HG03439 (cell line): ENCODE data around the gene ICAM4.

ENCODE experiments used
- ATAC-seq: cut with Tn5 transposase; IDR thresholded peaks from one replicate; pipeline ENCODE4 v1.9.1; 2021; ENCODE audit warnings: mild to moderate bottlenecking, moderate library complexity; ENCODE audit not compliant: unreplicated experiment

The ICAM4 gene

DNA sequence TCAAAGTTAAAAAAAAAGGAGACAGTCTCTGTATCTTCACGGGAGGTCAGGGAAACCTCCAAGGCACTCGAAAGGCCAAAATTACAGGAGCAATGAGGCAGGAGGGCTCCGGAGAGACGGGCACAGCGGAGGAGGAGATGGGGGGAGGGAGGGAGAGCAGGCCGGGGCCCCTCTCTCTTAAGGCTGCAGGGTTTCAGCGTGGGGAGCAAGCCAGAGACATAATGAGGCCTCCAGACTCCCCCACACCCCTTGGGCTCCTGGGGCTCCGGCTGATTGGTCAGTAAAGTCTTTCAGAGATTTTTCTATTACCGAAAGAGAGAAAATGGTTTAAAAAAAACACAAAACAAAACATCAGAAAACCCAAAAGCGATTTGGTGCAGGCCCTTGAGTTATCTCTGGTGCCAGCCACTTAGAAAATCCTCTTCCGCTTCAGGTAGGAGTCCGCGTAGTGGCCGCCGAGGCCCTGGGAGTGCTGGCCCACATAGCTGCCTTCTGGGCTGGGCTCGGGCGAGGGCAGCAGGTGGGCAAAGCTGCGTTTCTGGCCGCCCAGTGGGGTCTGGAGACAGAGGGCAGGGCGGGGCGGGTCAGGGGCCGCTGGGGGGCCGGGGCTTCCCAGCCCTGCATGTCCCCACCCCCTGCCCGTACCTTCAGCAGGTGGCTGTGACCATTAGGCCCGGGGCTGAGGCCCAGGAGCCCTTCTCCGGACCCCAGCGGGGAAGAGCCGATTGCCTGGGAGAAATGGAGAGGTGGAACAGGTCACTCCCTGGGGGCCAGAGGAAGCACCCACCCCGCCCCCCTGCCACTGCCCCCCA, 30.5 kb downstream of the ICAM4 start:
- no peak for ATAC-seq

DNA sequence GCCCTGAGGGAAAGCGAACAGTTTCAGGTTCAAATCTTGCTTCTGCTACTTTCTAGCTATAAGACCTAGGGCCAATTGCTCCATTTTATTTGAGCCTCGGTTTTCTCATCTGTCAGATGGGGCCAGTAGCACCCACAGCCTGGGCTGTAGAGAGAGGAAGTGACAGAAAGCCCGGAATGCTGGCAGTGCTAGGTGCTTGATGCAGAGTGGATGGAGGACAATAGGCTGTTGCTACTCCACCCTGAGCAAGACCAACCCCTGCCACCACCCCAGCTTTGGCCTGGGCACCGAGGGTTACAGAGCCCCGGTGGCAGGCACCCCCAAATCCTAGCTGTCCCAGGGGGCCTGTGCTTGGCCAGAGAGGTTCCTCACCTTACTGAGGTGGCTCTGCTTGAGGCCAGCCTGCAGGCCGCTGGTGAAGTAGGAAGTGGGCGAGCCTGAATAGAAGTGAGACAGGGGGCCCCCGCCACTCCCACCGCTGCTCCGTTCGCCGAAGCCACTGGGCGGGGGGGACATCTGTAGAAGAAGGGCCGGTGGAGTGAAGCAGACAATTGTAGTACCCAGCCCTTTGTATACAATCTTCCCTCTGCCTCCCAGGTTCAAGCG, 31.2 kb downstream of the ICAM4 start:
- ATAC-seq = no peak

DNA sequence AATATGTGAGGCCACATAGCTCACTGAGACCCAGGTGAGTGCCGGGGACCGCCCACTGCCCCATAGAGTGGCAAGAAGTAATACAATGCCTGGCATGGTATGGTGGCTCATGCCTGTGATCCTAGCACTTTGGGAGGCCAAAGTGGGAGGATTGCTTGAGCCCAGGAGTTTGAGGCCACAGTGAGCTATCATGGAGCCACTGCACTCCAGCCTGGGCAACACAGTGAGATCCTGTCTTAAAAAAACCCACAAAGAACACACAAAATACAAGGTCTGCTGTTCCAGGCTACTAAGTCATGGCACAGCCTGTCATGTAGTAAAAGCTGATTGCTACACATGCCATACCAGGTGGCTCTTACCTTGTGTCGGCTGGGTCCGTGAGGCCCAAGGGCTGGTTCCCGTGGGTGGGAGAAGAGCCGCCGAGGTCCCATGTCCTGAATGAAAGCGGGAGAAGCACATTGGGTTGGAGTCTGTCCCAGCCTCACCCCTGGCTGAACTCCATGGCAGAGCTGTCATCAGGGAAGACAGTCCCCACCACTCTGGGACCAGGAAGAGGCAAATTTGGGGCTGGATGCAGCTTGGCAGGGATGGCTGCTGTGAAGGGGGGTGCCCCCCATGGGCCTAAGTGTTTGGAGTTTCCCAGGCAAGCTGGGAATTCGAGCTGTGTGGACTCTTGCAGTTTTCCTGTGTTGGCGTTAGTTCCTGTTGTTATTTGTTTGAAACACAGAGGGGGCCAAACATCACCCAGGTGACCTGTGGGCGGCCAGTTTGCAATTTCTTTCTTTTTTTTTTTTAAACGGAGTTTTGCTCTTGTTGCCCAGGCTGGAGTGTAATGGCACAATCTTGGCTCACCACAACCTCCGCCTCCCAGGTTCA, 32.3 kb downstream of the ICAM4 start:
- no peak for ATAC-seq

GRCh38 chr19:10320602-10321416, 34.1 kb downstream of the ICAM4 start:
- ATAC-seq = no peak

GRCh38 chr19:10321417-10321797, 34.7 kb downstream of the ICAM4 start:
- no peak for ATAC-seq

DNA sequence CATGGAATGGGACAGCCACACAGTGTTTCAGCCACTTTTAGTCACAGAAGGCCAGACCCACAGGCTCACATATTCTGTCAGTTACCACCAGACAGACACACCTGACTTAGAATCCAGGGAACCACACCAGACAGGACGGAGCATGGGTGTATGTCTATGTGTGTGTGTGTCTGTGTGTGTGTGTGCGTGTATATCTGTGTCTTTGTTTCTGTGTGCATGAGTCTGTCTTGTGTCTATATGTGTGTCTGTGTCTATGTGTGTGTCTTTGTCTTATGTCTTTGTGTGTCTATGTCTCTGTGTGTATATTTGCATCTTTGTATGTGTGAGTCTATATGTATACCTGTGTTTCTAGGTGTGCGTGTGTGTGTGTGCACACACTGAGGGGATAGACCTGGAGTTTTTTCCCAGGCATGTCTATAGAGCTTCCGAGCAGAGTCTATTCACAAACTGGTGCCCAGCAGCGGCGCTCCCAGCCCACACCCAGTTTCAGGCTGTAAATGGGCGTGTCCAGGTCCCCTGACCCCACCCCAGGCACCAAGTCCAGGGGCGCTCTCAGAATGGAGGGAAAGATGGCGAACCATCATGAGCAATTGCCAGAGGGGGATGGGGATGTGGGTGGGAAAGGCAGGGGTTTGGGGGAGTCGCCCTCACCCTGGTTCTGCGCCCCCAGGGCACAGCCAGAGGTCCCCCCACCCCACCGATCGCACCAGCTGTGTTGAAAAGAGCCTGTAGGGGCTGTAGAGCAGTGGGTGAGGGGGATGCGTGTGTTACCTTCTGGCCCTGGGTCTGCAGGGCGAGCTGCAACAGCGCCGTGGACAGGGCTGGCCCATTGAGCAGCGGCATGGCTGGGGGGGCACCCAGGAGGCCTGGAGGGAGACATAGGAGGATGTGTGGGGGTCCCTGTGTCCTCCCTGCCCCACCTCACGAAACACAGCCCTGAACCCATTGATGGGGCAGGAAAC, 35.4 kb downstream of the ICAM4 start:
- ATAC-seq = no peak

DNA sequence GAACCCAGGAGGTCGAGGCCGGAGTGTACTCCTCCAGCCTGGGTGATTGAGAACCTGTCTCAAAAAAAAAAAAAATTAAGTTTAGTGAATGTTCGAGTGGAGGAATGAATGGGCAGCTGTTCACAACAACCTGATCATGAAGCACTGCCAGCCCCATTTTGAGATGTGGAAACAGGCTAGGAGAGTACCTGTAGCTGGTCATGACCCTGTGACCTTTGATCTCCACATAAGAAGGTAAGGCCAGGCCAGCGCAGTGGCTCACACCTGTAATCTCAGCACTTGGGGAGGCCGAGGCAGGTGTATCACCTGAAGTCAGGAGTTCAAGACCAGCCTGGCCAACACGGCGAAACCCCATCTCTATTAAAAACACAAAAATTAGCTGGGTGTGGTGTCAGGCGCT, 39.0 kb downstream of the ICAM4 start:
- ATAC-seq = no peak

DNA sequence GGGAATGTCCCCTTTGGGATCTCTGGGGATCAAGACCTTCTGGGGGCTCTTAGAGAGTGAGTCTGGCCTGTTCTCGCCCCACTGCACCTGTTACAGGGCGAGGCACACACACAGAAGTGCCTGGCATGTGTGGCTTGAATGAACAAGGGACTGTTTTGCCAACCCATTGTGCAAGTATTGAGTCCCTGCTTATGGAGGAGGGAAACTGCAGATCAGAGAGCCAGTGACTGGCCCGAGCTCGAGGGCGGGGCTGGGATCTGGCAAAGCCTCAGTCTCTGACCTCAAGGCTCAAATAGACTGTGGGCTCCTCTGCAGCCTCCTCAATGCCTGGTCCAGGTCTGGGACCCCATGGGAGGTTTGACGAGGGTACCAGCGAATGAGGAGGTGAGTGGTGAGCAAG, 41.0 kb downstream of the ICAM4 start:
- no peak for ATAC-seq

DNA sequence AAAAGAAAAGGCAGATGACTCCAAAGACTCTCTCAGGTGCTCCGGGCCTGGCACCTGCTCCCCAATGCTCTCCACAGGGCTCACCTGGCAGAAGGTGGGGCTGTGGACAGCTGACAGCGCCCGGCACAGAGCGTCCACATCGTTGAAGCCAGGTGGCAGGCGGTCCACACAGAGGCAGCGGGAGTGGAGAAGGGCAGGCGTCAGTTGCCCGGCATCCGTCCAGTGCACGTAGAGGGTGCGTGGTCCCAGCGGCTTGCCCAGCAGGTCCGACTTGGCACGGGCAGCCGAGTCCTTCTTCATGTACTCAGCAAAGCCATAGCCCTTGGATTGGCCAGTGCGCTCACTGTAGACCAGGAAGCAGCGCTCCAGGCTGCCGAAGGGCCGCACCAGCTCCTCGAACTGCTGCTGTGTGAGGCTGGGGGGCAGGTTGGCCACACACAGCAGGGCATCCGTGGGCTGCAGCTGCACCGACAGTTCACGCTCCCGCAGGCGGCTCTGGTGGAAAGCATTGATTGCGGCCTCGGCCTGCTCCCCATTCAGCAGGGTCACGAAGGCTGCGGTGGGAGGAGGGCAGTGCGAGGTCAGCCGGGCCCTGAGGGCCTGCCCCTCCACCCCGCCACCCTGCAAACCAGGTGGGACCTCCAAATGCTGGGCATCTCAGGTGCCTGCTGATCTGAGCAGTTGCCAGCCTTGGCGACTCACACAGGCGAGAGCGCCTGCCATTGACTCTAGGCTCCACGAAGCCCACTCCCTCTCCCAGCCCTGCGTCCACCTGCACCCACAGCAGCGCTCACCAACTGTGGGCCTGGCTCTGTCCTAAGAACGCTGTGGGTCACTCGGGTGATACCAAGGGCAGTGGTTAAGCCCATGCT, 42.0 kb downstream of the ICAM4 start:
- ATAC-seq = no peak

- no peak for ATAC-seq
Measured at GRCh38 chr19:10329555-10329954, 42.8 kb downstream of the ICAM4 start.

GRCh38 chr19:10332158-10332964, 45.6 kb downstream of the ICAM4 start:
- no peak for ATAC-seq

DNA sequence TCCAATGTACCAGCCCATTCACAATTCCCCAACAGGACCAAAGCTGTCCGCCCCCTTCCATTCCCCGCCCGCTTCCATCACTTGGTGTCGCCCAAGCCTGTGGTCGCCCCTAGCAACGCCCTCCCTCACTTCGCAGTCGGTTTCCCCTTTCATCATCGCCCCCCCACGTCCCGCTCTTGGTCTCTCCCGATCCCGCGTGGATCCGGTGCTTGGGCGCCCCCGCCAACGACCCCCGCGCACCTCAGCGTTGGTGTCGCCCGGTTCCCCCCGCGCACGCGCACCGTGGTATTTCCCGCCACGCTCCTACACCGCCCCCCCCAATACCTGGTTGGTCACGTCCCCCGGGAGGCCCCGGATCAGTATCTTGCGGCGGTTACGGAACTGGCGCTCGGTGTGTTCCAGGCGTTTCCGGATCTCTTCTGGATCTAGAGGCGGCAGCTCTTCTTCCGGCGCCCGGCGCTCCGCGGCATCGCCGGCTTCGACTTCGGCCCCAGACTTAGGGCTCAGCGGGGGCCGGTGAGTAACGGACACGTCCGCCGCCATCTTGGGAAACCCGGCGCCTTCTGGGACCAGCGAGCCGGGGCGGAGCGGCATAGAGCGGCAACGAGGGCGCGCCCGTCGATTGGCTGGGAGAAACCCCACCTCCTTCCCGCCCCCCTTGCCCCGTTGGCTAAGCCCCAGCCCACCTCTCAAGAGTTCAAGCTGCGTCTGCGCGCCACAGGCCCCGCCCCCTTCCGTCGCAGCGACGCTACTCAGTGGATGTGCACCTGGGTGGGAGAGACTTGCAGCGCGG, 46.4 kb downstream of the ICAM4 start, which contains the start of gene RAVER1:
Gene RAVER1, minus strand, starts transcription at position 565 of the 793 bp plus-strand sequence. Its CDS starts 22 bp downstream, at position 543.
- ATAC-seq = peak; percentile 84

DNA sequence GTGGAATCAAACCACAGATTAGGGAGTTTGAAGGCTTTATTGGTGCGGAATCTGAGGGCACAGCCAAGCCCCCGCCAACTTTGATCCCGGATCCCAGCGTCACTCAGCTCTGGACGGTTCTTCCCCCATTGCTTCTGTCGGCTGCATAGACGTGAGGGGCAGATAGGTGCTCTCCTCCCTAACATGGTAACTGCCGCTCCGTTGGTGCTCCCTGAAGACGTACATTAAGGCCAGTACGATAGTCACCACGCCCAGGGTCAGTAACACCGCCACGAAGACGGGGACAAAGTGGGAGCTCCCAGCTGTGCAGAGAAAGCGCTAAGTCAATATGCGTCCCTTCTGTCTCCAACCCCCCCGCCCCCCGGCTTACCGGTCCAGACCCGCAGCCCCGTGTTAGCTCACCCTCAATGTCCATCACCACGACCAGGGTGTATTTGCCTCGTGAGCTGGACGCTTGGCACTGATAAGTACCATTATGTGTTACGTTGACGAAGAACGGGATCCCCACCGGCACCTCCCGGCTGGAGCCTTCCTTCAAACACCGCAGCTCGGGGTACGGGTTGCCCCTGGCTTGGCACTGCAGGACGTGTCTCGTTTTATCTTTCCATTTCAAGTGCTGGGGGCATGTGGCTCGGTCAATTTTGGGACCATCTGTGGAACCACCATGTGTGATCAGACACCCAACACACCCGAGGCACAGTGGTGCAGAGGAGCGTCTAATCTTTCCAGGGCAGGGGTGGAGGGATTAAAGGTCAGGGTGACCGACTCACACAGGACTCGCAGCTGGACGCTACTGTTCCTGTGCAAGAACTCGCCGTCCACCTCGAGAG, 47.2 kb downstream of the ICAM4 start:
- no peak for ATAC-seq

GRCh38 chr19:10334588-10335351, 48.0 kb downstream of the ICAM4 start:
- no peak for ATAC-seq

GRCh38 chr19:10335352-10335985, 48.7 kb downstream of the ICAM4 start:
- ATAC-seq = no peak
